ENCODE data around the gene PEMT.

- TF ChIP-seq POLR2A (IDR thresholded peaks at IDR 0.05): no peak
- TF ChIP-seq, protein P1, sequence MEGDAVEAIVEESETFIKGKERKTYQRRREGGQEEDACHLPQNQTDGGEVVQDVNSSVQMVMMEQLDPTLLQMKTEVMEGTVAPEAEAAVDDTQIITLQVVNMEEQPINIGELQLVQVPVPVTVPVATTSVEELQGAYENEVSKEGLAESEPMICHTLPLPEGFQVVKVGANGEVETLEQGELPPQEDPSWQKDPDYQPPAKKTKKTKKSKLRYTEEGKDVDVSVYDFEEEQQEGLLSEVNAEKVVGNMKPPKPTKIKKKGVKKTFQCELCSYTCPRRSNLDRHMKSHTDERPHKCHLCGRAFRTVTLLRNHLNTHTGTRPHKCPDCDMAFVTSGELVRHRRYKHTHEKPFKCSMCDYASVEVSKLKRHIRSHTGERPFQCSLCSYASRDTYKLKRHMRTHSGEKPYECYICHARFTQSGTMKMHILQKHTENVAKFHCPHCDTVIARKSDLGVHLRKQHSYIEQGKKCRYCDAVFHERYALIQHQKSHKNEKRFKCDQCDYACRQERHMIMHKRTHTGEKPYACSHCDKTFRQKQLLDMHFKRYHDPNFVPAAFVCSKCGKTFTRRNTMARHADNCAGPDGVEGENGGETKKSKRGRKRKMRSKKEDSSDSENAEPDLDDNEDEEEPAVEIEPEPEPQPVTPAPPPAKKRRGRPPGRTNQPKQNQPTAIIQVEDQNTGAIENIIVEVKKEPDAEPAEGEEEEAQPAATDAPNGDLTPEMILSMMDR (IDR thresholded peaks at IDR 0.05): no peak
- no peak for TF ChIP-seq POLR2AphosphoS5 (IDR thresholded peaks at IDR 0.05)
These were observed 94.3 kb downstream of the PEMT start for GRCh38 chr17:17497065-17497844.

Measured in sigmoid colon (tissue), 4 donors.